DND-41 (cell line): ENCODE measurements around the gene PITPNM1.

Experiments
- ATAC-seq: fragments of 200-7000 bp; cut with Tn5 transposase; 3 replicates; pipeline ENCODE4 v1.9.1; 2021; ENCODE audit warnings: low read depth; ENCODE audit not compliant: insufficient read depth
- DNase-seq: peaks from one replicate; pipeline ENCODE4 v3.0.0-alpha.2; 2020
- H2AFZ ChIP-seq: 2 replicates; pipeline ENCODE4 v1.6.0; 2012; ENCODE audit warnings: low read depth, low read length
- H3K27ac ChIP-seq: 2 replicates; pipeline ENCODE4 v1.5.1; 2012; ENCODE audit warnings: low read length, inconsistent platforms
- H3K27me3 ChIP-seq: fragments of 200-600 bp; sonication (generic); 2 replicates; pipeline ENCODE4 v1.6.0; 2012; ENCODE audit warnings: low read length, mild to moderate bottlenecking, inconsistent platforms; ENCODE audit not compliant: insufficient read depth, poor library complexity
- H3K36me3 ChIP-seq: 2 replicates; pipeline ENCODE4 v1.5.1; 2012; ENCODE audit warnings: low read length, inconsistent platforms; ENCODE audit not compliant: insufficient read depth
- H3K4me1 ChIP-seq: 2 replicates; pipeline ENCODE4 v1.5.1; 2012; ENCODE audit warnings: mild to moderate bottlenecking, low read length; ENCODE audit not compliant: insufficient read depth
- H3K4me2 ChIP-seq: 2 replicates; pipeline ENCODE4 v1.6.0; 2012; ENCODE audit warnings: mild to moderate bottlenecking, moderate library complexity, low read length, inconsistent platforms; ENCODE audit not compliant: insufficient read depth
- H3K4me3 ChIP-seq, 2 experiments: fragments of 200-600 bp in 1 of 2; shearing (Covaris generic) in 1 of 2; 2 replicates each; pipeline ENCODE4 v1.5.1; 2012 to 2016; ENCODE audit warnings: inconsistent platforms in 2 of 2, low read length in 2 of 2, mild to moderate bottlenecking in 2 of 2, low read depth in 1 of 2, moderate library complexity in 1 of 2
- H3K79me2 ChIP-seq: 2 replicates; pipeline ENCODE4 v1.6.0; 2012; ENCODE audit warnings: low read length, inconsistent platforms; ENCODE audit not compliant: insufficient read depth
- H3K9ac ChIP-seq: 2 replicates; pipeline ENCODE4 v1.6.0; 2012; ENCODE audit warnings: low read depth, mild to moderate bottlenecking, inconsistent platforms, low read length, moderate library complexity
- H3K9me3 ChIP-seq: 2 replicates; pipeline ENCODE4 v1.5.1; 2012; ENCODE audit warnings: low read length, moderate library complexity, mild to moderate bottlenecking, inconsistent platforms; ENCODE audit not compliant: insufficient read depth, severe bottlenecking
- H4K20me1 ChIP-seq: 2 replicates; pipeline ENCODE4 v1.6.0; 2012; ENCODE audit warnings: low read length; ENCODE audit not compliant: insufficient read depth
- CTCF ChIP-seq: IDR thresholded peaks from 2 replicates; pipeline ENCODE4 v1.5.1; 2012; ENCODE audit warnings: borderline replicate concordance, low read length, moderate library complexity, mild to moderate bottlenecking; ENCODE audit not compliant: poor library complexity, severe bottlenecking; ENCODE audit errors: extremely low read depth
- EZH2 ChIP-seq: IDR thresholded peaks from 3 replicates; pipeline ENCODE4 v1.6.1; 2012; ENCODE audit warnings: borderline replicate concordance, low read depth, mild to moderate bottlenecking, moderate library complexity, low read length, inconsistent platforms; ENCODE audit not compliant: severe bottlenecking

The PITPNM1 gene

DNA sequence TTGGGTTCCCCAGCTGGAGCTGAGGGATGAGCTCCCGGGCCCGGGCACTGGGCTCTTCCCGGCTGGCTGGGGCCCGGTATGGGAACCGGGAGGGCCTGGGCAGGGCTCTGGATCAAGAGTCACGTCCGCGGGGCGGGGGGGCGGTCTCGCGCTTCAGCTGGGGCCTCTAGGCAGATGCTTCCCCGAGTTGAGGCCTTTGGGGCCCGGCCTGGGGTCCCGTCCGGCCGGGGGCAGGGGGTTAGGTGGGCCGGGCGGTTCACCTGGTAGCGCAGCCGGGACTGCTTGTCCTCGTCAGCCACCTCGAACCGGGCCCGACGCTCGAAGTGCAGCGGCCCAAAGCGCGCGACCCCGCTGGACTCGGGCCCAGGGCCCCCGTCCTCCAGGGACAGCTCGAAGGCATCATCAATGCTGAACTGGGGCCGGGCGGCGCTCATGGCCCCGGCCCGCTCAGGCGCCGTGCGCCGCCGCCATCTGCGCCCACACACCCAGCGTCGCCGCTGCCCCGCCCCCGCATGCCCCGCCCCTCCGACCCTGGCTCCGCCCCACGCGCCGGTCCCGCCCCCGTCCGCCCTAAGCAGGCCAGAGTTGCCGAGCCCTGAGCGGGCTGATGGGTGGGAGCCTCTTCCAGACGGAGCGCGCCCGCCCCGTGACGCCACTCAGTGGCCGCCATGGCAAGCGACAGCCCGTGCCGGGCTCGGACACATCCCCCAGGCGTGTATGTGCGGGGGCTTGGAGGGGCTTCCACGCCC lies 36.2 kb downstream of the PITPNM1 start, which contains the start of gene TMEM134:
TSS of gene TMEM134 (minus strand) at position 493 of the 749 bp plus-strand sequence. CDS start at position 434, 59 bp downstream.
- peak; percentile 80 for ATAC-seq
- Histone ChIP-seq H4K20me1 (no peaks in the 10 kb centered on the region), H3K4me3 (peak within 1 kb of the TSS; percentile 60 to 90), H3K36me3 (peaks cover 12% of the 10 kb centered on the region; the same call in 1 of the 2 replicates), H3K27me3 (no peaks in the 10 kb centered on the region), H3K27ac (peak within 1 kb of the TSS; percentile 87), H3K4me2 (peak within 1 kb of the TSS; percentile 98), H2AFZ (peak within 1 kb of the TSS; percentile 74), H3K9me3 (no peaks in the 10 kb centered on the region), H3K9ac (peak within 1 kb of the TSS; percentile 95), H3K79me2 (peaks cover 36% of the 10 kb centered on the region), H3K4me1 (peaks cover 50% of the 10 kb centered on the region)
- peak; percentile 93 for DNase-seq
- TF ChIP-seq EZH2 (no peak), CTCF (peak; percentile 77)

GRCh38 chr11:67468456-67468758 lies 36.8 kb downstream of the PITPNM1 start:
- Histone ChIP-seq H3K9ac (peak overlapping the region; percentile 95), H2AFZ (peak overlapping the region; percentile 74), H3K4me2 (peak overlapping the region; percentile 98), H3K79me2 (peaks cover 38% of the 10 kb centered on the region), H3K27me3 (no peaks in the 10 kb centered on the region), H3K4me3 (peak overlapping the region; percentile 60 to 90), H4K20me1 (no peaks in the 10 kb centered on the region), H3K27ac (peak overlapping the region; percentile 87), H3K9me3 (no peaks in the 10 kb centered on the region), H3K4me1 (peaks cover 54% of the 10 kb centered on the region), H3K36me3 (peaks cover 12% of the 10 kb centered on the region; the same call in 1 of the 2 replicates)
- TF ChIP-seq CTCF (no peak), EZH2 (no peak)
- peak; percentile 10 for ATAC-seq
- no peak for DNase-seq

DNA sequence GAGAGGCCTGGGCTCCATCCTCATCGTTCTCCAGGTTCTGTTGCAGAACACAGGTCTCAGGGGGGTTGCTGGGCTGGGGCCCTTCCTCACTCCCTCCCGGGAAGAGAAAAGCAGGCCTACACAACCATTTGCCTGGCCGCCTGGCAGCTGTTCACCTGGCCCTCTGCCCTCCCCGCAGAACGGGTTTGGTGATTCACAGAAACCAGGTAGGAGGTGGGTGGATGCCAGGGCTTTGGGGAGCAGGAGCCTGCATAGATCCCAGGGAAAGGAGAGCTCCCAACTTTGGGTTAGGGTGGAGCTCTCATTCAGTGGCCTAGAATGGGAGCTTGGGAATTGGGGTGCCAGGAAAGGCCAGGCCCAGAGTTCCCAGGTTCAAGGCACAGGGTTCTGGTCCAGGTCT lies 37.1 kb downstream of the PITPNM1 start:
- peak overlapping the region; percentile 74; the same call in 1 of the 2 replicates for H2AFZ ChIP-seq
- no peaks in the 10 kb centered on the region for H4K20me1 ChIP-seq
- H3K4me2 ChIP-seq: peak overlapping the region; percentile 98
- H3K27me3 ChIP-seq: no peaks in the 10 kb centered on the region
- H3K27ac ChIP-seq: peak overlapping the region; percentile 87
- DNase-seq (peak; percentile 12), ATAC-seq (no peak)
- peaks cover 38% of the 10 kb centered on the region for H3K79me2 ChIP-seq
- H3K4me3 ChIP-seq: peak overlapping the region; percentile 60 to 90
- TF ChIP-seq CTCF (no peak), EZH2 (no peak)
- no peaks in the 10 kb centered on the region for H3K9me3 ChIP-seq
- H3K9ac ChIP-seq: peak overlapping the region; percentile 95
- H3K4me1 ChIP-seq: peaks cover 54% of the 10 kb centered on the region
- peaks cover 12% of the 10 kb centered on the region; the same call in 1 of the 2 replicates for H3K36me3 ChIP-seq
